Bronchial epithelial cell (primary cell): ENCODE results near the gene RNU6-9. TPM values are rescaled to one million over a fixed set of nuclear protein-coding genes. Genes with fewer than 3 reads are reported as not detected.
A peak's percentile ranks its signal among the peaks of the same experiment; 100 is the strongest.
"Not testable (repeated sequence)": the region's sequence is repeated elsewhere in the genome, so short reads cannot be mapped to it uniquely, and the experiment has no call there.

Experiments used
- DNase-seq: peaks from one replicate; pipeline ENCODE4 v3.0.0-alpha.2; 2010; ENCODE audit warnings: low read depth
- FAIRE-seq: peaks from 2 replicates; lab custom pipeline; 2011; peaks lifted over from hg19 to GRCh38; lab: Jason Lieb, UNC
- H3K27me3 ChIP-seq: 2 replicates; pipeline ENCODE4 v1.5.1; 2011; ENCODE audit warnings: low read length; ENCODE audit not compliant: control insufficient read depth, insufficient read depth
- H3K36me3 ChIP-seq: 2 replicates; pipeline ENCODE4 v1.5.1; 2011; ENCODE audit warnings: low read length; ENCODE audit not compliant: control insufficient read depth, insufficient read depth
- H3K4me3 ChIP-seq: 2 replicates; pipeline ENCODE4 v1.5.1; 2011; ENCODE audit warnings: mild to moderate bottlenecking, low read depth, low read length, control low read depth
- CTCF ChIP-seq: IDR thresholded peaks from 2 replicates; pipeline ENCODE4 v1.5.1; 2011; ENCODE audit warnings: mild to moderate bottlenecking, moderate library complexity, low read length, control low read depth, inconsistent platforms; ENCODE audit not compliant: insufficient read depth, severe bottlenecking
- total RNA-seq: library from RNA; depleted of rRNA; stranded (reverse); fragments of >200 nt; gene quantifications from 2 replicates; pipeline ENCODE4 v1.2.1, GENCODE V29; 2014

The RNU6-9 gene
- total RNA-seq, 1 donor from 2014 or later: not detected

- H3K36me3 ChIP-seq: peaks cover 15% of the 10 kb centered on the region
- DNase-seq (no peak), FAIRE-seq (no peak)
- no peak for TF ChIP-seq CTCF
- no peak overlapping the region for H3K4me3 ChIP-seq
- H3K27me3 ChIP-seq: no peaks in the 10 kb centered on the region
These were observed 17.9 kb upstream of the RNU6-9 start for GRCh38 chr19:875265-875879.

- DNase-seq (no peak), FAIRE-seq (no peak)
- TF ChIP-seq CTCF: no peak
- Histone ChIP-seq H3K4me3 (no peak overlapping the region), H3K27me3 (no peaks in the 10 kb centered on the region), H3K36me3 (peaks cover 14% of the 10 kb centered on the region)
These were observed 17.2 kb upstream of the RNU6-9 start for GRCh38 chr19:876089-876488.

- TF ChIP-seq CTCF: no peak
- DNase-seq (no peak), FAIRE-seq (no peak)
- Histone ChIP-seq H3K4me3 (no peak overlapping the region), H3K36me3 (peaks cover 19% of the 10 kb centered on the region), H3K27me3 (no peaks in the 10 kb centered on the region)
These were observed 16.4 kb upstream of the RNU6-9 start for GRCh38 chr19:876780-877314.

- not testable (repeated sequence) for FAIRE-seq, H3K4me3 ChIP-seq, DNase-seq, H3K27me3 ChIP-seq
- H3K36me3 ChIP-seq: peaks cover 29% of the 10 kb centered on the region
These were observed 15.2 kb upstream of the RNU6-9 start for GRCh38 chr19:877992-878660.

GRCh38 chr19:878751-879561 lies 14.3 kb upstream of the RNU6-9 start:
- peaks cover 33% of the 10 kb centered on the region for H3K36me3 ChIP-seq
- not testable (repeated sequence) for DNase-seq, H3K4me3 ChIP-seq, H3K27me3 ChIP-seq
- FAIRE-seq: peak; percentile 100

GRCh38 chr19:879711-880438 lies 13.4 kb upstream of the RNU6-9 start:
- Histone ChIP-seq H3K27me3 (no peaks in the 10 kb centered on the region), H3K4me3 (no peak overlapping the region), H3K36me3 (peaks cover 35% of the 10 kb centered on the region)
- no peak for DNase-seq
- no peak for FAIRE-seq
- no peak for TF ChIP-seq CTCF
